Measurements from ENCODE around the gene TRIM77.
"Not testable (repeated sequence)": the region's sequence is repeated elsewhere in the genome, so short reads cannot be mapped to it uniquely, and the experiment has no call there.

Gene TRIM77

DNA sequence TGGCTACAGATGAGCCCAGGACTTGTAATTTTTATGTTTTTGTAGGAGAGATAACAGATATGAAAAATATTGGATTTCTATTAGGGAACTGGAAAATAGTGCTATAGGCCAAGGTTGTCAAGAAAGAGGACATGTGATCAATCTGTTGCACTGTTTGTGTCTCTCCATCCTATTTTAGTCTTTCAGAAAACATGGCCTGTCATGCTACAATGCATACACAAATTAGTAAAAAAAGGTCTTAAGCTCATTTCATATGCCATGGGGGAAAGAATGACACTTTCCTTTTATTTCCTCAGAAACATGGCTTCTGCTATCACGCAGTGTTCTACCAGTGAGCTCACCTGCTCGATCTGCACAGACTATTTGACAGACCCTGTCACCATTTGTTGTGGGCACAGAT is at the start of gene TRIM77:
Gene TRIM77 (plus strand): TSS at position 301 of the 400 bp plus-strand sequence. CDS start 0 bp downstream, at position 301.
- not testable (repeated sequence) for DNase-seq (ENCODE audit: low read depth)

DNA sequence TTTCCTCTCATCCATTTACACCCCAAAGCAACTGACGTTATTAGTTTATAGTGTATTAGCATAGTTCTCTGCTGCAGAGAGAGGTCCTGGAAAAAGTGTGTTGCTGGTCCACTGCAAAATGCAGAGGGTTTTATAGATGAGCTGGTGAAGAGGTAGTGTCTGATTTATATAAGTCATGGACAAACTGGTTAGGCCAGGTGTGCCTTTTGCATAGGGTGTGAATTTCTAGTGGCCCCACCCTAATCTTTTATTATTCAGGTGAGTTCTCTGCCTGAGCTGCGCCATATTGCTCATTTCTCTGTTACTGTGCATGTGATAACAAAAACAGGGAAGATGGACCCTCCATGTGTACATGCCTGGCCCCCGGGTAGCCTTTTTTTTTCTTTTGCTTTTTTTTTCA is 43.1 kb upstream of the TRIM77 start:
- no peak for DNase-seq (ENCODE audit: low read depth)

DNA sequence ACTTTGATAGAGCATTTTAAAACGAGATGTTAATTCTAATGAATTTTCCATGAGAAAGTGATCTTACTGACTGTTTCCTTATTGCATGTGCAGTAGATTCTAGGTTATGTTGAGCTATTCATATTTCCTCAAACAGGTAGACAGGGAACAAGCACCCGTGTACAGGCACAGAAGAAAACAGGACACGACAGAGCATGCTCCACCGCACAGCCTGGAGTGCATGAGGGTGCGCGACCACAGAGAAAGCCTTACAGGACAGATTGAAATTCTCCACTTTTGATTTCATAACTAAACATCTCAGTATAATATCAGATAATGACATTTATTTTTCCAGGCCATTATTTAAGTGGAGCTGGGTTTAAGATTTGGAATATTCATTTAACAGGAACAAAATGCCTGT is 41.9 kb upstream of the TRIM77 start:
- not testable (repeated sequence) for DNase-seq (ENCODE audit: low read depth)

DNA sequence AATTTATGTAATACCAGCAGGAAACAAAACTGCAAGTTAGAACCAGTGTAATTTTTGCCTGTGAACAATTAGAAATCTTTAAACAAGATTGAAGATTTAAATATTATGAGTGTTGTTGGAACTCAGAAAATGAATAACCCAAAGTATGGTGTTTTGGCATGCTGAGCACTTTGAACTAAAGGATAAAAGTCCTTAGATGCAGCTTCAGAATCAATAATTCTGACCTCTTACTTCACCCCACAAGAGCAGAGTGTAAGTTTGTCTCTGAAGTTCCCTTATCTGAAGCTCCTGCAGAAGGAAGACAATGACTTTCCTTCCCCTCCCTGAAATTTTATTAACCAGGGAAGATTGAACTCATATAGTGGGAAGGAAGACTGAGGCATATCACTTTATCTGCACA is 40.5 kb upstream of the TRIM77 start:
- not testable (repeated sequence) for DNase-seq (ENCODE audit: low read depth)

DNA sequence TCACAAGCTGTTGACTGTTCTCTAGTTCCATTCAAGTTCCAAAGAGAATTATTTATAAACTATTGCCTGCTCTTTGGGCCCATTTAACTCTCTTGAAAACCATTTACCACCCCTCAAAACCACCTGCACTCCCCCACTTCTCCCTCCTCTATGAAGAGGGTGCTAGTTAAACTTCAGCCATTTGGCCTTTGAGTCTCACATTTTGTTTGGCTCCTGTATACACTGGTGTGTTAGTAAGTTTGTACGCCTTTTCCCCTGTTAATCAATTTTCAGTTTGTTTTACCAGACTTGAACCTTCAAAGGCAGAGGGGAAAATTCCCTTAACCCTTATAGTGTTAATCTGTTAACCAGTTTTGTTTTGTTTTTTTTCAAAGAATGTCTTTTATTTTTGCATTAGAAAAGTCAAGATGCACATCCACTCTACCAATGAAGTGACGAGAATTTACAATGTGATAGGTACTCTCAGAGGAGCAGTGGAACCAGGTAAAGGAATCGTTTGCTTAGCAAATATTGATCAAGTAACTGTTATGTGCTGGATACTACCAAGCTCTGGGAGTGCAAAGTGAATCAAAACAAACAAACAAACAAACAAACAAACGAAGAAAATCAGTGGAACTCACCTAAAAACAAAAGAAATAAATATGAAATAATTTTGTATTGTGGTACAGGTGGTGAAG is 40.0 kb upstream of the TRIM77 start:
- not testable (repeated sequence) for DNase-seq (ENCODE audit: low read depth)

DNA sequence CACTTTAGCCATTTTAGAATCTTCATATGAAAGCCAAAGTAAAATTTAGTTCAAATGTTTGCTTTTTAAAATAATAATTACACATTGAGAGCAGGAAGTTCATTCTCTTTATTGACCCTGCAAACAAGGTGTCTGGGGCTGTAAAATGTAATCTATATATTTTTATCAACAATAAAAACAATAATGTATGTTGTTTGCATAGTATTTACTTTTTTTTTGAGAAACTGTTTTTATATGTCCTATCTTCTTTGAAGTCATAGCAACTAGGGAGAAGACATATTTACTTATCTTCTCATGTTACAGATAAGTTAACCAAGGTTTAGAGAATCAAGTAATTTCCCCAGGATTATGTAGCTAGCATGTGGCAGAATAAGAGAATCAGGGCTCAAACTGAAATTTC is 37.6 kb upstream of the TRIM77 start:
- not testable (repeated sequence) for DNase-seq (ENCODE audit: low read depth)

DNA sequence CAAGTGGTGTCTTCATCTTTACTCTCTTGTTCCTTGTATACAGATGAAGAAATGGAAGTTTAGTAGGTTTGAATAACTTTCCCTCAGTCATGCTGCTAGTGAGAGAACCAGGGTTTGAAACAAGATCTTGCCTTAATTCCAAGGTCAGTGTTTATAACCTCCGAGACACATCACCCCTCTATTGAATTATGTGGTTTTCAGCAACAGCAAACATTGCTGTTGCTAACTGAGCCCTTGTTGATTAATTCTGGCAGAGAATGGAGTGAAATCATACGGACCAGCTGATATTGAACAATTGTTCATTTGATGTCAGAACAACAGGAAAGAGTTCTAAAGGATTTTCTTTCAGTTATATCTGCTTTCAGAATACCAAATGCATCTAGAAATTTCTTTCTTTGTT is 36.7 kb upstream of the TRIM77 start:
- not testable (repeated sequence) for DNase-seq (ENCODE audit: low read depth)

DNA sequence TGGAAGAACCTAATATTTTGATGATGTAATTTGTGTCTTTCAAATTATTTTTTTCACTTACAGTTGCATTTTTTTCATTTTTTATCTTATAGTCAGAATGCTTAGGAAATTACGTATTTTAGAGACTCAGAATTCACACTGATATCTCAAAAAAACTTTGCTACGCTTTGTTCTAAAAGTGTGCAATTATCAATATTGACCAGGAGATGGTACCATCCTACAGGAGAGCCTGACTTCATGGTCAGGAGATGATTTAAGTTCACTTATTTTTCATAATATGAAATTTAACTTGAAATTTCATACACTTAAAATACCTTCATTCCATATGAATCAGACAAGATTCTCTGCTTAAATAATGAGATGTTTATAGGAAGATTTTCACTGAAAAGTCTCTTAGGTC is 34.7 kb upstream of the TRIM77 start:
- DNase-seq (ENCODE audit: low read depth): not testable (repeated sequence)

- not testable (repeated sequence) for DNase-seq (ENCODE audit: low read depth)
Measured at GRCh38 chr11:89675948-89676347, 34.2 kb upstream of the TRIM77 start.

GRCh38 chr11:89707080-89707479 is 3.0 kb upstream of the TRIM77 start:
- not testable (repeated sequence) for DNase-seq (ENCODE audit: low read depth)

DNA sequence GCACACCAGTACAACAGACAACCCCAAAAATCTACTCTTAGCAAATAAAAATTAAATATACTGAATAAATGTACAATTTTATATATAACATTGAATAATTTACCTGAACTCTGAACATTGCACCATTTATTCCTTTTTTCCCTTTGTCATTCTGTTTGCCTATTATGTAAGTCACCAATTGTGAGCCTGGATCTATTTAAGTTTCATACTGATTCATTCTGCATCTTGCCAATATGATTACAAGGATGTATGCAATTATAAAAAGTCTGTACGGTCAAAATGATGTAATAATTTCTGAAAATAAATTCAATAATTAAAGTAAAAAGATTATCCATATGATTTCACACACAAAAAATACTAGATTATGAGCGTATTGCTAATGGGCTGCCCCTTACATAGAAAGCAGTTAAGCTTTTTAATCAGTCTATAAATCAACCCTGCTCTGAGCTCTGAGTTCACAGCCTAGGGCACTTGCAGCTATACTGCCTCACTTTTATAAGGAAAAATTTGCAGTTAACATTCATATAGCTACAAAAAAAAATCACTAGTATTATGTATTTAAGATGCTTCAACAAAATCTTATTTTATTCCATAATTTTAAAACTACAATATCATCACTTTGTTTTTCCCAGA is 14.9 kb downstream of the TRIM77 start:
- not testable (repeated sequence) for DNase-seq (ENCODE audit: low read depth)

- DNase-seq (ENCODE audit: low read depth): not testable (repeated sequence)
Measured at GRCh38 chr11:89730215-89730614, 20.1 kb downstream of the TRIM77 start.

GRCh38 chr11:89736566-89736965 is 26.5 kb downstream of the TRIM77 start:
- DNase-seq (ENCODE audit: low read depth): no peak

DNA sequence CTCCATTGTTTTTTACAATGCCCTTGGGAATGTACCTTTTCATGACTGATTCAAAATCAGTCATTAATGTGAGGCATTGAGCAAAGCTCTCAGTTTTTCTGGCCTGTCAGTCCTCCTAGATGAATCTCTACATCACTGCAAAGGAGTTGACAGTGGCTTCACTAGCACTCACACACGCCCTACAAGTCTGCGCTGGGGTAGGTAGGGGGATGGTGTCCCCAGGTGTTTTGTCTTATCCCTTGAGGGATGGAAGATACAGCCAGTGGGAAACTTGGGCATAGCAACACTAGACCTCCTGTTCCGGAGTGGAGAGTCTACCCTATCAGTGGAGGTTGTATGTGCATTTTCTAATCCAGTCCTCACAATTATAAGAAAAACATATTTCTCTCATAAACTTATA is 27.0 kb downstream of the TRIM77 start:
- DNase-seq (ENCODE audit: low read depth): no peak

GRCh38 chr11:89741406-89741805 is 31.3 kb downstream of the TRIM77 start:
- not testable (repeated sequence) for DNase-seq (ENCODE audit: low read depth)

- DNase-seq (ENCODE audit: low read depth): not testable (repeated sequence)
Measured at GRCh38 chr11:89744158-89744557, 34.1 kb downstream of the TRIM77 start.

- not testable (repeated sequence) for DNase-seq (ENCODE audit: low read depth)
Measured at GRCh38 chr11:89750822-89751221, 40.7 kb downstream of the TRIM77 start.

Measured in stimulated activated CD8-positive, alpha-beta memory T cell treated with anti-CD3 and anti-CD28 coated beads, Interleukin-15, amount 100 ng/mL, for 24 hours (primary cell).